Right kidney (tissue), 1 donor: Measurements from ENCODE around the gene KPNA4.
"Not testable (repeated sequence)": the region's sequence is repeated elsewhere in the genome, so short reads cannot be mapped to it uniquely, and the experiment has no call there.

Experiments used
- DNase-seq: peaks from one replicate; pipeline ENCODE4 v3.0.0-alpha.2; 2016

KPNA4 gene

DNA sequence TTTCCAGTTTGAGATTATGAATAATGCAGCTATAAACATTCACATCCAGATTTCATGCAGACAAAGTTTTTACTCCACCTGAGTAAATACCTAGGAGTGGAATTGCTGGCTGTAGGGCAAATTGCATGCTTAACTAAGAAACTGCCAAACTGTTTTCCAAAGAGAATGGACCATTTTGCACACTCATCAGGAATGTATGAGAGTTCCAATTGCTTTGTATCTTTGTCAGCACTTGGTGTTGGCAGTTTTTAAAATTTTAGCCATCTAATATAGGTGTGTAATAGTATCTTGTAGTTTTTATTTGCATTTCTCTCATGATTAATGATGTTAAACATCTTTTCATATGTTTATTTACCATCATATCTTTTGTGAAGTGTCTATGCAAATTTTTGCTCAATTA lies 75.2 kb downstream of the KPNA4 start:
- no peak for DNase-seq

DNA sequence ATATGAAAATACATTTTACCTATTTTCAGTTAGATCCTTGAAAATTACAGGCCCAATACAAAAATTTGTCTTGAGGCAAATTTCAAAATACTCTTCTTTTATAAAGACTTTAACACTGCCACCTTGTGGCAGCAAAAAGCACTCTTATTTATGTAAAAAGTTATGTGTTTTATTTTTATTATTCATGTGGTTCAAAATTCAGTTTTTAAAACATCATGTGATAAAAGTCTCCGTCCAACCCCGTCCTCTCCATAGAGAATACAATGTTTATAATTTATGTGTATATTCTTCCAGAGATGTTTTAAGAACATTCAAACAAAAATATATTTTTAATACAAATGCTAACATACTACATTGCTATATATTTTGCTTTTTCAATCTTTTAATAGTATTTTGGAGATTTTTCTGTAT lies 78.9 kb downstream of the KPNA4 start:
- no peak for DNase-seq

GRCh38 chr3:160482796-160483195 lies 82.6 kb downstream of the KPNA4 start:
- no peak for DNase-seq

DNA sequence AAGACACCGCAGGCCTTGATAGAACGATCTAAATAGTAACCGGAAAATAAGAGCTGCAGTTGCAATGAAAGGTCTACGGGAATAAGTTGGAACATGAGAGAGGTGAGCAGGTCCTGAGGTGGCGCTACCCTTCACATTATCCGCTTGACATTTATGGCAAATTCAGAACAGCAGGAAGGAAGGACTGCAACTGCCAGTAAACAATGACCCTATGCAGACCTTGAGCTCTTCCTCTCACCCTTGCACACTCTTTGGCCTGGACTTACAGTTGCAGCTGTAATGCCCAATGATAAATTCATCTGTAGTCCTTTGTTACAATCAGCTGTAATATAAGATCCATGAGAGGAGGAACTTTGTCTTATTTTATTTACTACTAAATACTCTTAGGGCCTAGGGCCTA lies 83.5 kb downstream of the KPNA4 start:
- DNase-seq, result no peak

GRCh38 chr3:160480931-160481330 lies 84.4 kb downstream of the KPNA4 start:
- no peak for DNase-seq

GRCh38 chr3:160479376-160479775 lies 86.0 kb downstream of the KPNA4 start:
- DNase-seq, result no peak

GRCh38 chr3:160478338-160478737 lies 87.0 kb downstream of the KPNA4 start:
- DNase-seq, result no peak

- no peak for DNase-seq
Observed at GRCh38 chr3:160477750-160478149, 87.6 kb downstream of the KPNA4 start.

- no peak for DNase-seq
Observed at GRCh38 chr3:160475884-160476283, 89.5 kb downstream of the KPNA4 start.

GRCh38 chr3:160475153-160475552 lies 90.2 kb downstream of the KPNA4 start:
- no peak for DNase-seq

DNA sequence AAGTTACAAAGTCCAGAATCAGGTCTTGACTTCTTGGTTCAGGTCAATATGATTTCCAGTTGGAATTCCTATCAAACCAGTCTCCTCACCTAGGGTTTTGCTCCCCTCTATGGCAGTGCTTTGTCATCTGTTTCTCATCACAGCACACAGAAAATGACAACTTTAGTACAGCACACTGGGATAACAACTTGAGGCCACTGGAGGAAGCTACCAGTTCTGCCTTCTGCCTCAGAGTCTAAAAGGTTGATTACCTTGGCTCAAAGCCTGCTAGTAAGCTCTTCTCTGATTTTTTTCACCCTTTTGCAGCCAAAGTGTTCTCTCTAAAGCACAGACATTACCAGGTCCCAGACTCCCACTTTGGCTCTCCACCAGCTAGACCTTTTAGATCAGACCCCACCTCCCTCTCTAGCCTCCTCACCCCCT lies 90.9 kb downstream of the KPNA4 start:
- no peak for DNase-seq

DNA sequence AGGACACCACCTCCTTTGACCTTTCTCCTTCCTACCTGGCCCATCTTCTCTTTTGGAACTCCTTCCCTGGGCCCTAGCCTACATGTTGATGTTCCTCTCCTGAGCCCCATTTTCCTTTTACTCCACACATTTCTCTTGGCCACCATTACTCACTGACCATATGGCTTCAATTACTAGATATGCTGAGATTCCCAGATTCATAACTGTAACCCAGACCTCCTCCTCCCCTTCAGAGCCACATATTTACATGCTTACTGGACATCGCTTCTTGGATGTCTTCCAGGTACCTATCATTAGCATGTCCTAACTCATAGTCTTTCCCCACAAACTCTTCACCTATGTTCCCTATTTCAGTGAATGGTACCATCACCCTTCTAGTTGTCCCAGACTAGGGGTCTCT lies 91.4 kb downstream of the KPNA4 start:
- DNase-seq, result no peak

DNA sequence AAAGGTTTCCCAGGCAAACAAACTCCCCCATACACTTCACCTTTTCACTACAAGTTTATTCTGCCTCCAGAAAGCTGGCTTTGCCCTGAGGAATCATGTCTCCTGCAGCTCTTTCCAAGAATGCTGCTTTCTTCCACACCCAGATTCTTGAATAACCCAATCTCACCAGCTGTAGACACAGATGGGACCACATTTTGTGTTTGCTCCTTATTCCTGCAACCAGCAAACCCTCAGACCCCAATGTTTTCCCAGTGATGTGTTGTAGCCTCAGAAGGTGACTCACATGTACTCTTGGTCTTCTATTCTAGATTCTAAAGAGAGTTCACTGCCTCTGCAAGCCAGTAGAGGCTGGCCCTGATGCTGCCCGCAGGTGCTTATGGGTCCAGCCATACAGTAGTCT lies 92.2 kb downstream of the KPNA4 start:
- DNase-seq, result no peak

GRCh38 chr3:160472344-160472743 lies 93.0 kb downstream of the KPNA4 start:
- no peak for DNase-seq

- DNase-seq, result no peak
Observed at GRCh38 chr3:160471892-160472291, 93.5 kb downstream of the KPNA4 start.

DNA sequence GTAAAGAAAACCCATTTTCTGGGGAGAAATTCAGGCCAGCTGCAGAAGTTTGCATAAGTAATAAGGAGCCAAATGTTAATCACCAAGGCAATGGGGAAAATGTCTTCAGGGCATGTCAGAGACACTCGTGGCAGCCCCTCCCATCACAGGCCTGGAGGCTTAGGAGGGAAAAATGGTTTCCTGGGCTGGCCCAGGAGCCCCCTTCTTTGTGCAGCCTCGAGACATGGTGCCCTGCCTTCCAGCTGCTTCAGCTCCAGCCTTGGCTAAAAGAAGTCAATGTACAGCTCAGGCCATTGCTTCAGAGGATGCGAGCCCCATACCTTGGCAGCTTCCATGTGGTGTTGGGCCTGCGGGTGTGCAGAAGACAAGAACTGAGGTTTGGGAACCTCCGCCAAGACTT lies 95.2 kb downstream of the KPNA4 start:
- no peak for DNase-seq

- DNase-seq, result no peak
Observed at GRCh38 chr3:160464971-160465370, 100.4 kb downstream of the KPNA4 start.

DNA sequence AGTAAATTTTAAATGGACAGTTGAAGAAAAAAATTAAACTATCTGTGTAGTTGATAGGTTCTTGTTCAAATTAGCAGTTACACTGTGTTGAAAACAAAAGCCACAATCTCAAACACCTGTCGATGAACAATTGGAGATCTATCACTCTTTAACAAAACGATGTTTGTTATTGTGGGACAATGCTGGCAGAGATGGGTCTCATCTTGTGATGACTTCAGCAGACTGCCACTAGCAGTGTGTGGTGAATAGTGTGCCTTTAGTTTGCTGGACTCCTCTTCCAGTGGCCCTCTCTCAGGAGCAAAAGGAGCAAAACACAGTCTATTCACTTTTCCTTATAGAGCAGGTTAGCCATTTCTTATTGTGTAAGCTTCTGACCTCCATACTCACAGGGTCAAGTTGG lies 101.0 kb downstream of the KPNA4 start:
- no peak for DNase-seq

DNA sequence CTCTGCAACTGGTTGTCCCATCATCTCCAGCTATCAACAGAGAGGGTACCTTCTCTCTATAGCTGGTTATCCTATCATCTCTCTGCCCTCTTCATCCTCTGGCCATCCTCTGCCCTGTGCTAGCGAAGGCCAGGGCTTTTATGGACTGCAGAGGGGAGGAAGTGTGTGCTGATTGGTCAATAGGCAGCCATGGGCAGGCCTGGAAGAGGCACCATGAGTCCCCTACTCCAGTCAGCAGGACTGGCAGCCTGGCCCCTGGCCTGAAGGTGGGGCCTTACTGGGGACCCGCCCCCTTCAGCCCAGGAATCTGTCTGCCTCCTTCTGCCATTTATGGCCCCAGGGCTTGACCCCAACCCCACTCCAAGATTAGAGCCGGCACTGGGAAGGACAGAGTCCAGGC lies 105.3 kb downstream of the KPNA4 start:
- no peak for DNase-seq

DNA sequence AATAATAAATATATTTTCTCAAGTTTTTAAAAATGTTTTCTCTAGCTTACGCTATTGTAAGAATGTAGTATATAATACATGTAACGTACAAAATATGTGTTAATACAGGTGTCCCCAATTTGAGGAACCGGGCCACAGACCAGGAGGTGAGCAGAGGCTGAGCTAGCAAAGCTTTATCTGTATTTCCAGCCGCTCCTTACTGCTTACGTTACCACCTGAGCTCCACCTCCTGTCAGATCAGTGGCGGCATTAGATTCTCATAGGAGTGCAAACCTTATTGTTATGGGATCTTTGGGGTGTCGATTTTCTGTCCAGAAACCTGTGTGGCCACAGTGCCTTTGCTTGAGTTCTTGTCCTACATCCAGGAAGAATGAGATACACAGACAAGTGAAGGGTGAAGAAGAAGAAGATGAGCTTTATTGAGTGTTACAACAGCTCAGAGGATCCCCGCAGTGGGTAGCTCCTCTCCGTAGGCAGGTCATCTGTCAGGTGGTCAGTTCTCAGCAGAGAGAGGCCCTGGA lies 105.9 kb downstream of the KPNA4 start:
- DNase-seq, result no peak

DNA sequence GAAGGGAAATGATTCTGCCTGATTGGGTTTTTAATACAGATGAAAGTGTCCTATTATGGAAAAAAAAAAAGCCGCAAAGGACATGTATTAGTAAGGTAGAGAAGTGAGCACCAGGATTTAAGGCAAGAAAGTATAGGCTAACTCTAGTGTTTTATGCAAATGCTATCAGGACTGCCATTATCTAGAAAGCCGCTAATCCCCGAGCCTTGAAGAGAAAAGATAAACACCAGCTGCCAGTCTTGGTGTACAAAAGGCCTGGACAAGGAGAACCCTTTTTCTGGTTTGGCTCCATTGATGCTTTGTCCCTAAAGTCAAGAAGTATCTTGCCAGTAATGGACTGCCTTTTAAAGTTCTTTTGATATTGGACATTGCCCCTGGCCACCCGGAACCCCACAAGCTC lies 107.2 kb downstream of the KPNA4 start:
- no peak for DNase-seq

- DNase-seq, result no peak
Observed at GRCh38 chr3:160455846-160456245, 109.5 kb downstream of the KPNA4 start.

DNA sequence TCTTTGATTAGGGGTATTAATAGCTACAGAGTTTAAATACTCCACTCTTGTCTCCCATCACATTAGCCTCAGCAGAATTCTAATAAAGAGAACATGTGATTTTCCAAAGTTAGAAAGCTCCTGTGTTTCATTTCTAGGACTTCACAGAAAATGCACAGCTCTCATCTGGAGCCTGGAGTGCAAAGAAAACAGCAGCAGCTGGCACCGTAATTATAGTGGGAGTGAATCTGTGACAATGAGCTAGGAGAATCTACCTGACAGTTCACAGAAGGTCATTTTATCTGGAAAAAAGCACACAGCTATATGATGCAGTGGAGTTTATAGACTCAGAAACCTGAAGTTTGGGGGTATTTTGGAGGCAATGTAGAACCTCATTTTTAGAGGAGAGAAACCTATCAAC lies 110.4 kb downstream of the KPNA4 start:
- DNase-seq, result no peak

DNA sequence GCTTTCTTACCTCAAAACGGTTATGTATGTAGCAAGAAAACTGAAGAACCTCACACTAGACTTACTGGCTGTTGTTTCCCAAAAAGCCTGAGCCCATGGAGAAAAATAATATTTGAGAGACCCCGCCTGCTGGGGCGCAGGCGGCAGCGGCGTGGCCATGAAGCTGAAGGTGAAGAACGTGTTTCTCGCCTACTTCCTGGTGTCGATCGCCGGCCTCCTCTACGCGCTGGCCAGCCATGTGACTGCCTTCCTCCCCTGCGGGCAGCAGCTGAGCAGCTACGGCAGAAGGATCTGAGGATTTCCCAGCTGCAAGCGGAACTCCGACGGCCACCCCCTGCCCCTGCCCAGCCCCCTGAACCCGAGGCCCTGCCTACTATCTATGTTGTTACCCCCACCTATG lies 113.1 kb downstream of the KPNA4 start:
- not testable (repeated sequence) for DNase-seq

GRCh38 chr3:160451602-160452001 lies 113.8 kb downstream of the KPNA4 start:
- DNase-seq, result no peak
